Endothelial cell (in vitro differentiated cells): ENCODE data around the gene PINLYP. TPM values are rescaled to one million over a fixed set of nuclear protein-coding genes. Genes with fewer than 3 reads are reported as not detected.
A peak's percentile ranks its signal among the peaks of the same experiment; 100 is the strongest.

ENCODE experiments used
- DNase-seq: peaks from one replicate; pipeline ENCODE4 v3.0.0; 2021; ENCODE audit warnings: low spot score
- H3K27ac Mint-ChIP-seq: one replicate; pipeline ENCODE4 v1.8.0; 2021; ENCODE audit warnings: mixed read lengths, inconsistent platforms; ENCODE audit not compliant: unreplicated experiment
- H3K27me3 Mint-ChIP-seq: one replicate; pipeline ENCODE4 v1.8.0; 2021; ENCODE audit warnings: mild to moderate bottlenecking, moderate library complexity, mixed read lengths, inconsistent platforms; ENCODE audit not compliant: unreplicated experiment
- H3K36me3 Mint-ChIP-seq: one replicate; pipeline ENCODE4 v1.8.0; 2021; ENCODE audit warnings: mild to moderate bottlenecking, low read depth, mixed read lengths, inconsistent platforms; ENCODE audit not compliant: unreplicated experiment
- H3K4me1 Mint-ChIP-seq: one replicate; pipeline ENCODE4 v1.8.0; 2021; ENCODE audit warnings: mild to moderate bottlenecking, mixed read lengths, inconsistent platforms; ENCODE audit not compliant: unreplicated experiment
- H3K4me3 Mint-ChIP-seq: one replicate; pipeline ENCODE4 v1.8.0; 2021; ENCODE audit warnings: mild to moderate bottlenecking, mixed read lengths, inconsistent platforms; ENCODE audit not compliant: unreplicated experiment
- H3K9me3 Mint-ChIP-seq: one replicate; pipeline ENCODE4 v1.8.0; 2021; ENCODE audit warnings: mixed read lengths, inconsistent platforms; ENCODE audit not compliant: unreplicated experiment
- CTCF ChIP-seq: fragments of 200-600 bp; sonication (generic); IDR thresholded peaks from one replicate; pipeline ENCODE4 v1.5.0; 2021; ENCODE audit warnings: antibody characterized with exemption; ENCODE audit not compliant: unreplicated experiment
- total RNA-seq: library from RNA; stranded (reverse); fragmentation: NEBNext Ultra II Directional; extraction: Animal tissue kit (Norgen Biotek cat#: 25700); gene quantifications from one replicate; pipeline ENCODE4 v1.2.1, GENCODE V29; 2021; ENCODE audit not compliant: unreplicated experiment

The PINLYP gene
- total RNA-seq, 1 donor from 2014 or later: 3.4 TPM

GRCh38 chr19:43624933-43625332 lies 49.3 kb downstream of the PINLYP start:
- Mint-ChIP-seq H3K27me3 (peaks cover 6% of the 10 kb centered on the region), H3K4me3 (no peak overlapping the region), H3K4me1 (peaks cover 8% of the 10 kb centered on the region), H3K36me3 (peaks cover 12% of the 10 kb centered on the region), H3K27ac (no peak overlapping the region), H3K9me3 (no peaks in the 10 kb centered on the region)
- peak; percentile 88 for DNase-seq
- no peak for TF ChIP-seq CTCF

- no peak for TF ChIP-seq CTCF
- Mint-ChIP-seq H3K9me3 (no peaks in the 10 kb centered on the region), H3K27ac (no peak overlapping the region), H3K4me1 (peaks cover 3% of the 10 kb centered on the region), H3K36me3 (peaks cover 12% of the 10 kb centered on the region), H3K27me3 (peaks cover 3% of the 10 kb centered on the region), H3K4me3 (no peak overlapping the region)
- DNase-seq: no peak
These were observed 50.4 kb downstream of the PINLYP start for GRCh38 chr19:43625918-43626579.

- no peak for TF ChIP-seq CTCF
- Mint-ChIP-seq H3K36me3 (peaks cover 7% of the 10 kb centered on the region), H3K27ac (no peak overlapping the region), H3K4me3 (peak overlapping the region; percentile 24), H3K4me1 (peaks cover 3% of the 10 kb centered on the region), H3K9me3 (no peaks in the 10 kb centered on the region), H3K27me3 (peaks cover 3% of the 10 kb centered on the region)
- DNase-seq: no peak
These were observed 51.2 kb downstream of the PINLYP start for GRCh38 chr19:43626838-43627237.

- Mint-ChIP-seq H3K4me3 (no peak overlapping the region), H3K9me3 (no peaks in the 10 kb centered on the region), H3K27ac (no peak overlapping the region), H3K4me1 (peaks cover 3% of the 10 kb centered on the region), H3K27me3 (peaks cover 3% of the 10 kb centered on the region), H3K36me3 (peaks cover 7% of the 10 kb centered on the region)
- no peak for DNase-seq
- TF ChIP-seq CTCF: no peak
These were observed 53.2 kb downstream of the PINLYP start for GRCh38 chr19:43628646-43629326.

- no peaks in the 10 kb centered on the region for H3K27me3 Mint-ChIP-seq
- H3K27ac Mint-ChIP-seq: no peak overlapping the region
These were observed 55.9 kb downstream of the PINLYP start for GRCh38 chr19:43631491-43631890.

More at GRCh38 chr19:43631491-43631890, 55.9 kb downstream of the PINLYP start:
- H3K4me1 Mint-ChIP-seq: peaks cover 6% of the 10 kb centered on the region
- no peak for DNase-seq
- H3K4me3 Mint-ChIP-seq: no peak overlapping the region
- no peaks in the 10 kb centered on the region for H3K36me3 Mint-ChIP-seq
- no peaks in the 10 kb centered on the region for H3K9me3 Mint-ChIP-seq
- no peak for TF ChIP-seq CTCF
